SK-N-MC (cell line): ENCODE data around the gene FMC1.

ENCODE experiments used
- DNase-seq: peaks from one replicate; pipeline ENCODE4 v3.0.0-alpha.2; 2011; ENCODE audit warnings: low read depth, low spot score
- H3K27ac ChIP-seq: fragments of 200-600 bp; sonication (generic); 2 replicates; pipeline ENCODE4 v1.5.1; 2016; ENCODE audit warnings: mixed run types
- H3K36me3 ChIP-seq: fragments of 200-600 bp; sonication (generic); 2 replicates; pipeline ENCODE4 v1.6.1; 2017; ENCODE audit warnings: antibody characterized with exemption, low read length, mixed read lengths; ENCODE audit not compliant: insufficient read depth
- H3K4me3 ChIP-seq: fragments of 200-600 bp; sonication (generic); 2 replicates; pipeline ENCODE4 v1.5.1; 2016
- H3K9ac ChIP-seq: fragments of 200-600 bp; sonication (generic); 2 replicates; pipeline ENCODE4 v1.8.0; 2017; ENCODE audit warnings: mixed run types, mixed read lengths; ENCODE audit not compliant: insufficient read length
- H3K9me3 ChIP-seq: fragments of 200-600 bp; sonication (generic); 2 replicates; pipeline ENCODE4 v1.6.1; 2017; ENCODE audit warnings: low read depth, mild to moderate bottlenecking, antibody characterized with exemption, low read length, moderate library complexity, mixed read lengths
- EZH2 ChIP-seq: fragments of 200-600 bp; sonication (generic); IDR thresholded peaks from one replicate; pipeline ENCODE4 v1.6.1; 2017; ENCODE audit warnings: antibody characterized with exemption
- FOXP2 ChIP-seq: optimal IDR thresholded peaks from 2 replicates; pipeline ENCODE3; 2011; ENCODE audit warnings: mild to moderate bottlenecking, moderate library complexity; ENCODE audit not compliant: insufficient read depth; ENCODE audit errors: extremely low read length, control extremely low read depth
- POLR2AphosphoS5 ChIP-seq: IDR thresholded peaks from 2 replicates; pipeline ENCODE4 v1.6.1; 2012; ENCODE audit warnings: mild to moderate bottlenecking, low read depth, low read length, borderline replicate concordance

Gene FMC1

DNA sequence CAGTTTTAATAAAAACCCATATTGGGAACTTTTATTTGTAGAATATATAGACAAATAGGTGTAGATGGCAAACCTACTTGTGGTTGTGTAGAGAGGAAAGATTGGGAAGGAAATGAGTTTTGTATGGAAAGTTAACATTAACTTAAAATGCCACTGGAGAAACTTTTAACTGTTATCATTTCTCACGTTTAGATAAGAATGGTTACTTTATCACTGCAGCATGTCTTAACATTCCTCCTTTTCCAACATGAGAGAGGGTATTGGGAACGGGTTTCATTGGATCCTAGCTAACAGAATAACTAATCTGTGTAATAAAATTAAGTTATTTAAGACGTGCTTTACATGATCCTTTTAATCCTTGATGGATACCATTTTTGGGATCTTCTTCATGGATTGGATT is 20.4 kb downstream of the FMC1 start:
- no peak for DNase-seq
- TF ChIP-seq EZH2 (no peak), FOXP2 (no peak), POLR2AphosphoS5 (no peak)
- peak overlapping the region; percentile 90 for H3K9ac ChIP-seq
- no peak overlapping the region for H3K27ac ChIP-seq
- peaks cover 37% of the 10 kb centered on the region for H3K36me3 ChIP-seq
- H3K4me3 ChIP-seq, result peak overlapping the region; percentile 99
- H3K9me3 ChIP-seq, result no peaks in the 10 kb centered on the region

DNA sequence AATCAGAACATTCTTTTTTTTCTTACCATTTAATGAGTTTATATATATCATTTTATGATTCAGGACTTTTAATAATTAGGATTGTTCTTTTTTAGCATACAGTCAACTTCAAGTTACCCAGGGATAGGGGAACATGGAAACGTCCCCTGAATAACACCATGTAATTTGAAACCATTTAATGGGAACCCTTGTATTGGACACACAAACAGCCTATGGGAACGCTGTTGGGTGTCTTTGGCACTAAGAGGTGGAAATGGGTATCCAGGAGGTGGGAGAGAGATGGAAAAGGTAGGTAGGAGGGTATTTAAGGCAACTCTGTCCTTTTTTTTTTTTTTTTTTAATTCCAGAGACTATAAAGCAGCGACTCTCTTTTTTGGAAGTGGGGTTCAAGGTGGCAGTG is 21.2 kb downstream of the FMC1 start:
- Histone ChIP-seq H3K27ac (no peak overlapping the region), H3K9me3 (no peaks in the 10 kb centered on the region), H3K36me3 (peaks cover 40% of the 10 kb centered on the region), H3K9ac (peak overlapping the region; percentile 90), H3K4me3 (peak overlapping the region; percentile 99)
- DNase-seq, result no peak
- TF ChIP-seq POLR2AphosphoS5, result no peak
- no peak for TF ChIP-seq EZH2
- TF ChIP-seq FOXP2, result no peak

DNA sequence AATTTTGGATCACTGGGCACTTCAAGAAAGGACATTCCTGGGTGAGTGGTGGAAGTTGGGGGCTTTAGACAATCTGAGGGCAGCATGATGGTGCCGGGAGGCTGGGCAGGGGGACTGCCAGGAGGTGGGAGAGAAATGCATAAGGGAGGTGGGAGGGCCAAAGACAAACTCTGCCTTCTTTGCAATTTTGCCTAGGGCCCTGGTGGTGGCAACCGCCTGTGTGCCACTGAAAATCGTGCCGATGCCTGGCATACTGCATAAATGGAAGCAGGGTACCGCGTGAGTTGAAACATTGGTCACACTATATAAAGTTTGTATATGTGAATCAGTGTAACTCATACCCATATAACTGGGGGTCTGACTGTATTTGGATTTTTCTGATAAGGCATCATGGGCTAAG is 21.8 kb downstream of the FMC1 start:
- no peak for DNase-seq
- H3K9me3 ChIP-seq, result no peaks in the 10 kb centered on the region
- H3K4me3 ChIP-seq, result no peak overlapping the region
- TF ChIP-seq FOXP2 (no peak), EZH2 (no peak), POLR2AphosphoS5 (no peak)
- peaks cover 46% of the 10 kb centered on the region for H3K36me3 ChIP-seq
- no peak overlapping the region for H3K27ac ChIP-seq
- no peak overlapping the region for H3K9ac ChIP-seq

DNA sequence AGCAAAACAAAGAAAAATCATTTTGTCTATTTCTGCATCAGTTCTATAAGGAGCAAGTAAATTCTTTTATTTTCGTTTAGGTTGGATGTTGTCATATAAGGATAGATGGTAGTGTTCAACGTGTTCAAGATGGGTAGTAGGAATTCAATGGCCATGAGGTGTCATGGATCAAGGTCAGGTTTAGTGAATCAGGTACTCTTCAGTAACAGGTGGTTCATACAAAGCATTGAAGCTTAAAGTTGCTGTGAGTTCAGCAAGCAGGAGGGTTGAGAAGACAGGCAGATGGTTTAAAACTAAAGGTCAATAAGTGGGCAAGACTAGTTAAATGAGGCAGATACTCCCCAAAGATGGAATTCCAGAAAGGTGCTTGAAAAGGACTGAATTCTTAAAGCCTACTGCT is 24.2 kb downstream of the FMC1 start:
- Histone ChIP-seq H3K9me3 (no peaks in the 10 kb centered on the region), H3K27ac (no peak overlapping the region), H3K4me3 (no peak overlapping the region), H3K9ac (no peak overlapping the region), H3K36me3 (peaks cover 46% of the 10 kb centered on the region)
- DNase-seq, result no peak
- no peak for TF ChIP-seq FOXP2
- no peak for TF ChIP-seq POLR2AphosphoS5
- TF ChIP-seq EZH2, result no peak

DNA sequence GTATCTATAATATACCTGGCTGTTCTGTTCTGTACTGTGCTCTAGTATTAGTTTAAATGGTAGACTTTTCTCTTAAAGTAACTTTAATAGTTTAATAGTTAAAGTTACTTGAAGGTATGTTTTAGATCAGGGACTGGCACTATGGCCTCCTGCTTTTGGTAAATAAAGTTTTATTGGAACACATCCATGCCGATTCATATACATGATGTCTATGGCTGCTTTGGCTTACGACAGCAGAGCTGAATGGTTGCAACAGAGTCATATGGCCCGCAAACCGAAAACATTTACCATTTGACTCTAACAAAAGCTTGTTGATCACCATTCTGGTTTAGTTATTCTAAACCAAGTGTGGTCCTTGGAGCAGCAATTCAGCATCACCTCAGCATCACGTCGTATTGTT is 25.3 kb downstream of the FMC1 start:
- Histone ChIP-seq H3K36me3 (peaks cover 46% of the 10 kb centered on the region), H3K9me3 (no peaks in the 10 kb centered on the region), H3K9ac (no peak overlapping the region), H3K4me3 (no peak overlapping the region), H3K27ac (no peak overlapping the region)
- TF ChIP-seq EZH2 (no peak), POLR2AphosphoS5 (no peak), FOXP2 (no peak)
- DNase-seq, result no peak

DNA sequence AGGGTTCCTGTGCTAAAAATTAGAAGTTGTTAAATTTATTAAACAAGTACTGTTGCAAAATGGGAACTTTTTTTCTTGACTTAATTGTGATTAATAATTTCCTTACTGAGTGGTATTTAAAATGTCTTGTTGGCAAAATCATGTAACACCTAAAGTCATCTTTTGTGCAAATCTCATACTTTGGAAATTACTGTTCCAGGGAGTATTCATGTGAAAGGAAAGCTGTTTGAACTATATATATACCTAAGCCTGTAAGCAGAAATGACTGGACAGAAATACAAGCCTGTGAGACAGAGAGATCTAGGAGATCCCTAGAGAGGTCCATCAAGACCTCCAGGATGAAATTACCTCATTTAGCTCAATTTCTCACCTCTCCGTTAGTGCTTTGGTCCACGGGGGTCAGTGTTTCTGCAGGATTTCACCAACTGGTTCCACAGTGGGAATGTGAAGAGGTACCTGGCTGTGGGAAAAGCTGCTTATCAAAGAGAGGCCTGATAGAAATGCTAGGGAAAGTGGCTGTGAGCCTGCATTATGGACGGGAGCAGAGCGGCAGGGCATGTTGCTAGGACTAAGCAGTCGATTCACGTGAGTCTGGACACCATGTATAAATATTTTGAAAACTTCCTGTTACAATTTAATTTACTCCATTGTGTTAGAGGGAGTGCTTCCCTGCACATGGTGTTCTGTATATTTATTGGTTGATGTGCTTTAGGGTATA is 26.5 kb downstream of the FMC1 start:
- no peak overlapping the region for H3K9ac ChIP-seq
- peaks cover 38% of the 10 kb centered on the region for H3K36me3 ChIP-seq
- H3K27ac ChIP-seq, result no peak overlapping the region
- DNase-seq, result no peak
- TF ChIP-seq POLR2AphosphoS5 (no peak), FOXP2 (no peak), EZH2 (no peak)
- no peaks in the 10 kb centered on the region for H3K9me3 ChIP-seq
- H3K4me3 ChIP-seq, result no peak overlapping the region

DNA sequence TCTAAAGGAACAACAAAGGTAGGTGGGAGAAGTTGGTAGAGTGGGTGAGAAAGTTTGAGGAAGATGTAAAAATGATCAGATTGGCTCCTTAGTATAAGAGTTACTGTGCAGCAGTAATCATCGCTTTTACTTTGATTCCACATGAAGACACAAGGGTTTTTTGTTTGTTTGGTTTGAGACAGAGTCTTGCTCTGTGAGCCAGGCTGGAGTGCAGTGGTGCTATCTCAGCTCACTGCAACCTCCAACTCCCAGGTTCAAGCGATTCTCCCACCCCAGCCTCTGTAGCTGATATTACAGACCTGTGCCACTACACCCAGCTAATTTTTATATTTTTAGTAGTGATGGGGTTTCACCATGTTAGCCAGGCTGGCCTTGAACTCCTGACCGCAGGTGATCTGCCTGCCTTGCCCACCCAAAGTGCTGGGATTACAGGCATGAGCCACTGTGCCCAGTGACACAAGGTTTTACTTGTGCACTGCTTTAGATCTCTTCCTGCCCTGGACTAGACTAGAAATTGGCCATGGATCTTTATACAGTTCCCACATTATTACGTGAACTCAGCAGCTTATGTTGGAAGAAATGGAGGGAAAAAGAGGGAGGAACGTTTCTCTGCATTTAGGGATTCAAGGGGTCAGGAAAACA is 29.3 kb downstream of the FMC1 start:
- Histone ChIP-seq H3K9me3 (no peaks in the 10 kb centered on the region), H3K27ac (no peak overlapping the region), H3K36me3 (peaks cover 29% of the 10 kb centered on the region), H3K9ac (no peak overlapping the region), H3K4me3 (no peak overlapping the region)
- DNase-seq, result no peak
- TF ChIP-seq EZH2, result no peak
- TF ChIP-seq POLR2AphosphoS5, result no peak
- TF ChIP-seq FOXP2, result no peak

DNA sequence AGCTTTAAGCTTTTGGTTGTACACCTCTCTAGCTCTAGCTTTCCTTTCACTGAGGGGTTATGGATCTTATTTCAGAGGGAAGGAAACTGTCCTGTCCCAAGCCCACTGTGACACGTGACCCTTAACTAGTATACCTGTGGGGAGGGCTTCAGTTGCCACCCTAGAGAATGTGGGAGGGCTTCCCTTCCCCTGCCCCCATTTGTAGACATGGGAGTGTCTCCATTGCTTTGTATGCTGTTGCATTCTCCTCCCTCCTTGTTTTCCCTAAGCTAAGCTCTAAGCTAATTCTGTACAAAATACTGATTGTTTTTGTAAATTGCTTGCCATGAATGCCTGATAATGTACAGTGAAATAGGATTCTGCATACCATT is 29.8 kb downstream of the FMC1 start:
- no peak overlapping the region for H3K9ac ChIP-seq
- DNase-seq, result no peak
- no peak for TF ChIP-seq FOXP2
- no peak for TF ChIP-seq EZH2
- TF ChIP-seq POLR2AphosphoS5, result no peak
- peaks cover 29% of the 10 kb centered on the region for H3K36me3 ChIP-seq
- no peak overlapping the region for H3K27ac ChIP-seq
- no peaks in the 10 kb centered on the region for H3K9me3 ChIP-seq
- no peak overlapping the region for H3K4me3 ChIP-seq
